GM23248 (cell line): ENCODE results near the gene HEMGN. TPM values are rescaled to one million over a fixed set of nuclear protein-coding genes. Genes with fewer than 3 reads are reported as not detected.
A peak's percentile ranks its signal among the peaks of the same experiment; 100 is the strongest.

Experiments used
- DNase-seq: peaks from one replicate; pipeline ENCODE4 v3.0.0-alpha.2; 2015
- H2AFZ ChIP-seq: fragments of 200-600 bp; sonication (generic); 2 replicates; pipeline ENCODE4 v1.6.1; 2016; ENCODE audit warnings: antibody characterized with exemption
- H3F3A ChIP-seq: fragments of 200-600 bp; sonication (generic); 2 replicates; pipeline ENCODE4 v1.6.1; 2016; ENCODE audit warnings: mild to moderate bottlenecking, antibody characterized with exemption, mixed run types; ENCODE audit not compliant: insufficient read depth
- H3K27ac ChIP-seq: fragments of 200-600 bp; sonication (generic); 2 replicates; pipeline ENCODE4 v1.5.1; 2016; ENCODE audit warnings: mild to moderate bottlenecking
- H3K27me3 ChIP-seq: fragments of 200-600 bp; sonication (generic); replicated peaks from 2 replicates; pipeline ENCODE4 v1.6.1; 2016; ENCODE audit warnings: mild to moderate bottlenecking; ENCODE audit not compliant: insufficient read depth
- H3K36me3 ChIP-seq: fragments of 200-600 bp; sonication (generic); 2 replicates; pipeline ENCODE4 v1.6.1; 2016; ENCODE audit warnings: low read depth, mild to moderate bottlenecking
- H3K4me1 ChIP-seq: fragments of 200-600 bp; sonication (generic); 2 replicates; pipeline ENCODE4 v1.6.1; 2016; ENCODE audit warnings: mild to moderate bottlenecking; ENCODE audit not compliant: insufficient read depth
- H3K4me2 ChIP-seq: fragments of 200-600 bp; sonication (generic); one replicate; pipeline ENCODE4 v1.6.1; 2016; ENCODE audit warnings: mild to moderate bottlenecking; ENCODE audit not compliant: unreplicated experiment
- H3K4me3 ChIP-seq: fragments of 200-600 bp; sonication (generic); 2 replicates; pipeline ENCODE4 v1.5.1; 2016; ENCODE audit warnings: mild to moderate bottlenecking
- H3K79me2 ChIP-seq: fragments of 200-600 bp; sonication (generic); 2 replicates; pipeline ENCODE4 v1.6.1; 2016; ENCODE audit warnings: mild to moderate bottlenecking; ENCODE audit not compliant: insufficient read depth
- H3K9ac ChIP-seq: fragments of 200-600 bp; sonication (generic); 2 replicates; pipeline ENCODE4 v1.6.1; 2016; ENCODE audit warnings: mild to moderate bottlenecking
- H3K9me2 ChIP-seq: fragments of 200-600 bp; sonication (generic); 2 replicates; pipeline ENCODE4 v1.6.1; 2016; ENCODE audit warnings: mixed run types, mild to moderate bottlenecking, moderate library complexity; ENCODE audit not compliant: insufficient read depth
- H3K9me3 ChIP-seq: fragments of 200-600 bp; sonication (generic); one replicate; pipeline ENCODE4 v1.6.1; 2017; ENCODE audit warnings: low read depth
- H4K20me1 ChIP-seq: fragments of 200-600 bp; sonication (generic); 2 replicates; pipeline ENCODE4 v1.6.0; 2016; ENCODE audit not compliant: insufficient read depth
- EZH2 ChIP-seq: fragments of 200-600 bp; sonication (generic); IDR thresholded peaks from 2 replicates; pipeline ENCODE4 v1.6.1; 2018; ENCODE audit warnings: antibody characterized with exemption, mild to moderate bottlenecking; ENCODE audit not compliant: insufficient read depth, poor library complexity, severe bottlenecking
- EZH2phosphoT487 ChIP-seq: fragments of 200-600 bp; sonication (generic); IDR thresholded peaks from 2 replicates; pipeline ENCODE4 v1.6.1; 2018; ENCODE audit warnings: antibody characterized with exemption, moderate library complexity, mild to moderate bottlenecking, low read depth; ENCODE audit not compliant: insufficient read depth
- WGBS, 2 experiments: methylation state at CpG; one replicate each; pipeline ENCODE4 v1.1.6; 2015 to 2017; ENCODE audit warnings: low lambda C conversion rate in 2 of 2, low coverage in 1 of 2; ENCODE audit errors: missing lambda C conversion rate in 2 of 2; 5-methylcytosine and 5-hydroxymethylcytosine counted together
- in situ Hi-C: fragments of 300-500 bp; cut with MboI; formaldehyde crosslinking; loops from 2 replicates; pipeline ENCODE4 v1.15.0; 2020
- polyA plus RNA-seq: library from polyadenylated mRNA; unstranded; fragments of >200 nt; fragmentation: Nextera tagmentation; extraction: Ambion mirVana; gene quantifications from 2 replicates; pipeline ENCODE4 v1.2.1, GENCODE V29; 2016
- total RNA-seq: library from RNA; depleted of rRNA; stranded (reverse); fragments of >200 nt; shearing (Covaris generic); gene quantifications from 2 replicates; pipeline ENCODE4 v1.2.3, GENCODE V29; 2014

The HEMGN gene
- total and polyA plus RNA-seq, 2 experiments from 2014 or later: not detected

GRCh38 chr9:97930972-97931371 lies 7.0 kb downstream of the HEMGN start:
- Histone ChIP-seq H3K4me2 (no peak overlapping the region), H3K9me3 (no peaks in the 10 kb centered on the region), H3F3A (no peaks in the 10 kb centered on the region), H3K9ac (no peak overlapping the region), H3K36me3 (no peaks in the 10 kb centered on the region), H4K20me1 (no peaks in the 10 kb centered on the region), H3K4me1 (no peaks in the 10 kb centered on the region), H3K9me2 (no peaks in the 10 kb centered on the region), H3K79me2 (no peaks in the 10 kb centered on the region), H2AFZ (no peak overlapping the region), H3K4me3 (no peak overlapping the region), H3K27ac (no peak overlapping the region), H3K27me3 (peaks cover 54% of the 10 kb centered on the region)
- 76 to 78% methylated on average over 3 of the region's 3 CpGs for whole genome bisulfite sequencing, 2 experiments
- no peak for TF ChIP-seq EZH2phosphoT487
- no peak for TF ChIP-seq EZH2
- in situ Hi-C loops: no loop called here
- no peak for DNase-seq

- in situ Hi-C loops: no loop called here
- TF ChIP-seq EZH2phosphoT487: no peak
- no peak for TF ChIP-seq EZH2
- Histone ChIP-seq H4K20me1 (no peaks in the 10 kb centered on the region), H3K36me3 (no peaks in the 10 kb centered on the region), H3K9ac (no peak overlapping the region), H2AFZ (no peak overlapping the region), H3K9me3 (no peaks in the 10 kb centered on the region), H3K4me3 (no peak overlapping the region), H3K27me3 (peaks cover 39% of the 10 kb centered on the region; the same call in 1 of the 2 replicates), H3K27ac (no peak overlapping the region), H3K4me1 (no peaks in the 10 kb centered on the region; the same call in 1 of the 2 replicates), H3K4me2 (no peak overlapping the region), H3K9me2 (no peaks in the 10 kb centered on the region), H3F3A (no peaks in the 10 kb centered on the region), H3K79me2 (no peaks in the 10 kb centered on the region)
- no peak for DNase-seq
- 55 to 59% methylated on average over 4 of the region's 4 CpGs for WGBS, 2 experiments
These were observed 8.9 kb downstream of the HEMGN start for GRCh38 chr9:97928986-97929604.

DNA sequence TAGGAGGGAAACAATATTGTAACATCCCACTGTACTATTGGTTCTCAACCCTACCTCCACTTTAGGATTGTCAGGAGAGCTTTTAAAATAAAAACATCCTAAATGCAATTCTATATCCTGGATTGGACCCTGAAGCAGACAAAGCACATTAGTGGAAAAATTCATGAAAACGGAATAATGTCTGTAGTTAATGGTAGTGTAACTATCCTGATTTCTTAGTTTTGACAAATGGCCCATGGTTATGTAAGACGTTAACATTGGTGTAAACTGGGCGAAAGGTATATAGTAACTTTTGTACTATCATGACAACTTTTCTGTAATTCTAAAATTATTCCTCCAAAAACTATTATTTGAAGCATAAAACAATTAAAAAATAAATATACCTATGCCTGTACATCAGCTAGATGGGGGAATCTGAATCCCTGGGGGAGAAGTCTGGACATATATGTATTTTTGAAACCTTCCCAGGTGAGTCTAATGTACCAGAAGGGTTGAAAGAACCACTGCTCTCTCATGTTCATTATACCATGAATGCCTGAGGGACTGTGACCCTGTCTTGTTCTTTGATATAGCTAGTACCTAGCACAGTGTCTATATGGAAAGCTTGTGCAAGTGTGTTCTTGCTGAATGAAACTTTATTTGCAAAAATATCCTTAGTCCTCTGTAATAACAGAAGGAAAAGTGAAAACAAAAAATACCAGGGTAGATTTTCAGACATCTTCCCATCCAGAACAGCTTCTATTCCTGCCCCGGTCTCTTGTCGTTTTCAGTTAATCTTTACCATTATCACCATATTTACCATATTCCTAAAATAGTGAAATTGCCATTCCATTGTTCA lies 12.3 kb downstream of the HEMGN start:
- Histone ChIP-seq H2AFZ (no peak overlapping the region), H3K79me2 (peaks cover 11% of the 10 kb centered on the region), H3K4me3 (no peak overlapping the region), H3K36me3 (no peaks in the 10 kb centered on the region), H3K4me1 (peaks cover 14% of the 10 kb centered on the region; the same call in 1 of the 2 replicates), H3K27me3 (0 out of 2 replicates have a peak, but pooled peaks cover 16% of the 10 kb centered on the region), H3F3A (peaks cover 6% of the 10 kb centered on the region; the same call in 1 of the 2 replicates), H3K4me2 (no peak overlapping the region), H4K20me1 (no peaks in the 10 kb centered on the region), H3K9ac (no peak overlapping the region), H3K9me3 (no peaks in the 10 kb centered on the region), H3K27ac (no peak overlapping the region), H3K9me2 (no peaks in the 10 kb centered on the region)
- no peak for TF ChIP-seq EZH2phosphoT487
- no peak for TF ChIP-seq EZH2
- in situ Hi-C loops: no loop called here
- DNase-seq: no peak
- WGBS, 2 experiments: 63 to 64% methylated on average over 5 of the region's 5 CpGs

DNA sequence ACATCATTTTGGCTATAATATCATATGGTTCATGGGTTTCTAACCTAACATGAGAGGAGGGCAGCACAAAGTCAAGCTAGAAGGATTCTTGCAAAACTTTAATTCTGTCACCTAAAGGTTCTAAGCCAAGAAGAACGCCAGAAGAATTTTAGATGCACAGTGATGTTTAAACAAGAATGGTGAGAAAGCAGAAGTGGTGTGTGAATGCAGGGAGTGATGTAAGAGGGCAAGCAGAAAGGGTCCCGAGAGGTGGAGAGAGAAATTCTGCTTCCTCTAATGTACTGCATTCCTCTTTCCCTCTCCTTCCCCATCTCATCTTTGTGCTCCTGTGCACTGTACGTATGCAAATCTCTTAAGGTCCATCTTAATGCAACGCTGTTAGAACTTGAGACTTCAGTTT lies 13.6 kb downstream of the HEMGN start:
- WGBS, 2 experiments: 32 to 37% methylated on average over 4 of the region's 4 CpGs
- Histone ChIP-seq H3K4me1 (peaks cover 14% of the 10 kb centered on the region; the same call in 1 of the 2 replicates), H3F3A (peaks cover 6% of the 10 kb centered on the region; the same call in 1 of the 2 replicates), H3K27me3 (0 out of 2 replicates have a peak, but pooled peaks cover 8% of the 10 kb centered on the region), H4K20me1 (no peaks in the 10 kb centered on the region), H3K9ac (no peak overlapping the region), H3K9me2 (no peaks in the 10 kb centered on the region), H3K9me3 (no peaks in the 10 kb centered on the region), H3K79me2 (peaks cover 24% of the 10 kb centered on the region), H3K36me3 (no peaks in the 10 kb centered on the region), H2AFZ (peak overlapping the region; percentile 98; the same call in 1 of the 2 replicates), H3K4me3 (no peak overlapping the region), H3K27ac (no peak overlapping the region), H3K4me2 (no peak overlapping the region)
- in situ Hi-C loops: no loop called here
- TF ChIP-seq EZH2: no peak
- TF ChIP-seq EZH2phosphoT487: no peak
- DNase-seq: no peak
